Transverse colon (tissue), 4 donors: ENCODE data around the gene MYO9A.

Source experiments
- CTCF ChIP-seq, 5 experiments: fragments of 200-600 bp in 3 of 5; fragments of 450-650 bp in 2 of 5; sonication (generic) in 3 of 5; IDR thresholded peaks; 1 replicate in 2 of 5; 2 replicates in 3 of 5; pipeline ENCODE4 v1.5.1; 2016 to 2017; ENCODE audit warnings: antibody characterized with exemption in 5 of 5, inconsistent platforms in 3 of 5, mild to moderate bottlenecking in 2 of 5, moderate library complexity in 1 of 5
- EP300 ChIP-seq: sonication (generic); formaldehyde crosslinking; IDR thresholded peaks from one replicate; pipeline ENCODE4 v1.6.1; 2017; ENCODE audit warnings: antibody characterized with exemption, low read depth
- POLR2AphosphoS5 ChIP-seq, 3 donors: sonication (generic); formaldehyde crosslinking; IDR thresholded peaks; one replicate each; pipeline ENCODE4 v1.6.1; 2016; ENCODE audit warnings: antibody characterized with exemption in 3 of 3

- no peak for TF ChIP-seq CTCF (IDR thresholded peaks at IDR 0.05)
- TF ChIP-seq POLR2AphosphoS5 (IDR thresholded peaks at IDR 0.05), result no peak
- no peak for TF ChIP-seq EP300
Observed at GRCh38 chr15:72136170-72137051, 18.5 kb upstream of the MYO9A start.
